Rectal smooth muscle tissue (tissue), 1 donor: ENCODE data around the gene TOB1.

Experiments
- H3K27ac ChIP-seq: one replicate; pipeline ENCODE4 v1.7.0; 2013; ENCODE audit warnings: low read depth, low read length, inconsistent platforms
- H3K27me3 ChIP-seq: one replicate; pipeline ENCODE4 v1.7.0; 2013; ENCODE audit warnings: low read length; ENCODE audit not compliant: control insufficient read depth, insufficient read depth
- H3K36me3 ChIP-seq: one replicate; pipeline ENCODE4 v1.7.0; 2013; ENCODE audit warnings: low read length; ENCODE audit not compliant: control insufficient read depth, insufficient read depth
- H3K4me1 ChIP-seq: one replicate; pipeline ENCODE4 v1.7.0; 2013; ENCODE audit warnings: low read length; ENCODE audit not compliant: control insufficient read depth, insufficient read depth
- H3K4me3 ChIP-seq: one replicate; pipeline ENCODE4 v1.7.0; 2013; ENCODE audit warnings: low read length
- H3K9ac ChIP-seq: one replicate; pipeline ENCODE4 v1.7.0; 2013; ENCODE audit warnings: low read length

Gene TOB1

GRCh38 chr17:50872710-50873424 is 6.7 kb upstream of the TOB1 start:
- peaks cover 2% of the 10 kb centered on the region for H3K4me1 ChIP-seq
- no peak overlapping the region for H3K4me3 ChIP-seq
- no peak overlapping the region for H3K9ac ChIP-seq
- H3K27ac ChIP-seq, result no peak overlapping the region
- H3K36me3 ChIP-seq, result no peaks in the 10 kb centered on the region
- H3K27me3 ChIP-seq, result no peaks in the 10 kb centered on the region

DNA sequence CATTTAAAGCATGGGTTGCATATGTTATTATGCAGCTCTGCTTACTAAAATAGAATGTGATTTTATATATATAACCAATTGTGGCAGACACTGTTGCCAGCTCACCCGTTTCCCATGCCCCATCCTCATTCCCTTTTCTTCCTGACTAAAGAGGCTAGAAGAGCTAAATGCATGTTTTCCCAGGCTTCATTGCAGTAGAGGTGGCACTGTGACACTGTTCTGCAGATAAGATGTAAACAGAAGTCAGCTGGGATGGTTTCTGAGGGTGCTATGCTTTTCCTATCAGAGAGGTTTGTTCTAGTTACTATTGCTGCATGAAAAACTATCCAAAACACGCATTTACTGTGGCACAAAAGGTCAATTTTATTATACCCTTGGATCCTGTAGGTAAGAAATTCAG is 5.7 kb upstream of the TOB1 start:
- Histone ChIP-seq H3K27me3 (no peaks in the 10 kb centered on the region), H3K36me3 (no peaks in the 10 kb centered on the region), H3K9ac (no peak overlapping the region), H3K27ac (no peak overlapping the region), H3K4me1 (peaks cover 2% of the 10 kb centered on the region), H3K4me3 (no peak overlapping the region)

- H3K4me3 ChIP-seq, result no peak overlapping the region
Observed at GRCh38 chr17:50871364-50871763, 5.2 kb upstream of the TOB1 start.

DNA sequence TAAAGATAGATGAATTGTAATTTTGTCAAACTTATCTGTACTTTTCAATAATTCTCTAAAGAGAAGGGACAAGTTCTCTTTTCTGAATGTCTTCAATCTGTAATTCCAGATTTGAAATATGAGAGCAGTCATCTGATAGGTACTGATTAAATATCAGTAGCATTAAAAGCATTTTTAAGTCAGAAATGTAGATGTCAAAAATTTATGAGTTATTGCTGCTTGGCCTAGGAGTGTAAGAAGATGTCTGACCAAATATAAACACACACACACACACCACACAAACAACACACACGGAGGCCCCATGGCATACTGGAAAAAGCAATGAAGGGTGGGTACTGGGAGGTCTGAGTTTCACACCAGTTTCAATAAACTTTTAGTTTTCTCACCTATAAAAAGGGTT is 2.4 kb upstream of the TOB1 start:
- Histone ChIP-seq H3K27me3 (no peaks in the 10 kb centered on the region), H3K36me3 (no peaks in the 10 kb centered on the region), H3K9ac (no peak overlapping the region), H3K27ac (peak overlapping the region; percentile 98), H3K4me3 (no peak overlapping the region), H3K4me1 (peaks cover 3% of the 10 kb centered on the region)

More at GRCh38 chr17:50871364-50871763, 5.2 kb upstream of the TOB1 start:
- H3K9ac ChIP-seq, result no peak overlapping the region
- H3K27me3 ChIP-seq, result no peaks in the 10 kb centered on the region
- H3K36me3 ChIP-seq, result no peaks in the 10 kb centered on the region
- H3K27ac ChIP-seq, result no peak overlapping the region
- H3K4me1 ChIP-seq, result peaks cover 2% of the 10 kb centered on the region

GRCh38 chr17:50868140-50868438 is 1.9 kb upstream of the TOB1 start:
- H3K9ac ChIP-seq, result no peak overlapping the region
- H3K27ac ChIP-seq, result peak overlapping the region; percentile 98
- H3K4me1 ChIP-seq, result peaks cover 8% of the 10 kb centered on the region
- peak overlapping the region; percentile 82 for H3K4me3 ChIP-seq
- no peaks in the 10 kb centered on the region for H3K27me3 ChIP-seq
- H3K36me3 ChIP-seq, result peaks cover 2% of the 10 kb centered on the region

- Histone ChIP-seq H3K27ac (peak overlapping the region; percentile 98), H3K4me1 (peaks cover 10% of the 10 kb centered on the region), H3K27me3 (no peaks in the 10 kb centered on the region)
Observed at GRCh38 chr17:50867363-50868139, 1.4 kb upstream of the TOB1 start.

DNA sequence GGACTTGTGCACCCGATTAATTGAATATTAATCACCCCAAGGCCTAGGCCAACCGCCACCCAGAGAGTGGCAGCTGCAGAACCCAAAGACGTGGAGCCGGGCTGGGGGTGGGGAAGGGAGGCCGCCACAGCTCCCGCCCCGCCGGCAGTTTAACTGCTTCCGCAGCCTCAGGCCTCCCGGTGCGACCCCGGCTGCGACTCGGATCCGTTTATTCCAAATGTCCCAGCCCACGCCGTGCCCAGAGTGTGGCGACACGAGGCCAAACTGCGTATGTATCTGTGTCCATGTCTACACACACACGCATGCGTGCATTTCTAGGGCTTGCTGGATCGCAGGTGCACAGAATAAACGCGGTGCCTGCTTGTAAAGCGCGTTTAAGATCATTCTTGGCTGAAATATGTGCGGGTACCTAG is 802 bp upstream of the TOB1 start:
- no peaks in the 10 kb centered on the region for H3K27me3 ChIP-seq
- H3K9ac ChIP-seq, result peak overlapping the region; percentile 96
- peak overlapping the region; percentile 98 for H3K27ac ChIP-seq
- peak overlapping the region; percentile 82 for H3K4me3 ChIP-seq
- peaks cover 12% of the 10 kb centered on the region for H3K4me1 ChIP-seq
- H3K36me3 ChIP-seq, result peaks cover 5% of the 10 kb centered on the region

More at GRCh38 chr17:50867363-50868139, 1.4 kb upstream of the TOB1 start:
- Histone ChIP-seq H3K4me3 (peak overlapping the region; percentile 82), H3K36me3 (peaks cover 5% of the 10 kb centered on the region), H3K9ac (peak overlapping the region; percentile 96)

DNA sequence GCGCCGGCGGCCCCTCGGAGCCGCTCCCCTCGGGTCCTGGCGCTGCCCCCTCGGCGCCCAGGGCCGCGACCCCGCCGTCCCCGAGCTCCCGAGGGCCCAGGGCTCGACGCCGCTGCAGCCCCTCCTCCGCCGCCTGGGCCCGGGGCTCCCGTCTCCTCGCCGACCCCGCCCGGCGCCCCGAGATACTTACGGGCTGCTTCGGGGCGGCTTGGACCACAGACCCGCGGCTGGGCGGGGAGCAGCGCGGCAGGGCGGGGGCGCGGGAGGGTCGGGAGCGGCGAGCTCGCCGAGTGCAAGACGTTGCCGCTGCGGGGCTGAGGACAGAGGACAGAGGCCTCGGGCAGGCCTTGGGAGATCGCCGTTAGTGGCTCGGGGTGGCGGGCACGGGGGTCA is 290 bp downstream of the TOB1 start:
- peak overlapping the region; percentile 83 for H3K4me3 ChIP-seq
- H3K9ac ChIP-seq, result peak overlapping the region; percentile 84
- H3K4me1 ChIP-seq, result peaks cover 21% of the 10 kb centered on the region
- H3K36me3 ChIP-seq, result peaks cover 8% of the 10 kb centered on the region
- peak overlapping the region; percentile 98 for H3K27ac ChIP-seq
- H3K27me3 ChIP-seq, result no peaks in the 10 kb centered on the region

DNA sequence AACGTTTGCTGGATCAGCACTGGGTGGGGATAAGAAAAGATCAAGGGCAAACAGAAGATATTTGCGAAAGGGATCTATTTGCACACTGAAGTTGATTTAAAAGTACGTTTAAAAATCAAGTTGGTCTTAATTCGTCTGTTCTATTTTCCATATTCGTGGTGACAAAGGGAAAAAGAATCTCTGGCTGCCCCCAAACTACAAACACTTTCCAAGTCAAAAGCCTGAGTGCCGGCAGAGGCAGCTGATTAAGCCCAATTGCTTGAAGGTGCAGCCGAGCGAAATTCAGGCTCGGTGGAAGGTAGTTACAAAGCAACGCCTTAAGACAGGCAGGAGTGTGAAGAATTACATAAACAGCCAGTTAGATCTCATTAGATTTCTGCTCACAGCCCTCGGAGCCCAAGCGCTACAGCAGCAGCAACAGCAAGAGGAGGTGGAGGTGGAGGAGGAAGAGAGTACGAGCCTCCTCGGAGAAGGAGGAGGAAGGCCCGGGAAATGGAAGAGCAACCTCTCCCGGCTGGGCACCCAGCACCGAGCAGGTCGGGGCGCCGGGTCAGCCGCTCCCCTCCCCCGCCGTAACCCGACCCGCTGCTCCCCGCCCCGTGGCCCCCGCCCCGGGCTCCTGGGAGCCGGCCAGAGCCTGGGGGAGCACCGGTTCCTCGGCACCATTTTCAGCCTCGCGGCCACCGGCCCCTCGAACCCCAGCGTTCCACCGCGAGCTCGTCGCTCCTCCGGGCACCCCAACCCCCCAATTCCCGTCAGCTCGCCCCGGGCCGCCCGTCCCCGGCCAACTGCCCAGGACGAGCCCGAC is 890 bp downstream of the TOB1 start:
- Histone ChIP-seq H3K4me3 (peak overlapping the region; percentile 83), H3K9ac (peak overlapping the region; percentile 84), H3K27me3 (no peaks in the 10 kb centered on the region), H3K4me1 (peaks cover 23% of the 10 kb centered on the region), H3K27ac (peak overlapping the region; percentile 98), H3K36me3 (peaks cover 8% of the 10 kb centered on the region)

GRCh38 chr17:50864747-50865059 is 1.5 kb downstream of the TOB1 start:
- peaks cover 23% of the 10 kb centered on the region for H3K4me1 ChIP-seq
- peak overlapping the region; percentile 98 for H3K27ac ChIP-seq
- peaks cover 8% of the 10 kb centered on the region for H3K36me3 ChIP-seq
- no peaks in the 10 kb centered on the region for H3K27me3 ChIP-seq
- H3K9ac ChIP-seq, result peak overlapping the region; percentile 84
- H3K4me3 ChIP-seq, result peak overlapping the region; percentile 83

- no peaks in the 10 kb centered on the region for H3K27me3 ChIP-seq
- H3K4me3 ChIP-seq, result peak overlapping the region; percentile 83
- H3K36me3 ChIP-seq, result peaks cover 8% of the 10 kb centered on the region
- H3K9ac ChIP-seq, result no peak overlapping the region
- peak overlapping the region; percentile 98 for H3K27ac ChIP-seq
- peaks cover 23% of the 10 kb centered on the region for H3K4me1 ChIP-seq
Observed at GRCh38 chr17:50863931-50864330, 2.2 kb downstream of the TOB1 start.

DNA sequence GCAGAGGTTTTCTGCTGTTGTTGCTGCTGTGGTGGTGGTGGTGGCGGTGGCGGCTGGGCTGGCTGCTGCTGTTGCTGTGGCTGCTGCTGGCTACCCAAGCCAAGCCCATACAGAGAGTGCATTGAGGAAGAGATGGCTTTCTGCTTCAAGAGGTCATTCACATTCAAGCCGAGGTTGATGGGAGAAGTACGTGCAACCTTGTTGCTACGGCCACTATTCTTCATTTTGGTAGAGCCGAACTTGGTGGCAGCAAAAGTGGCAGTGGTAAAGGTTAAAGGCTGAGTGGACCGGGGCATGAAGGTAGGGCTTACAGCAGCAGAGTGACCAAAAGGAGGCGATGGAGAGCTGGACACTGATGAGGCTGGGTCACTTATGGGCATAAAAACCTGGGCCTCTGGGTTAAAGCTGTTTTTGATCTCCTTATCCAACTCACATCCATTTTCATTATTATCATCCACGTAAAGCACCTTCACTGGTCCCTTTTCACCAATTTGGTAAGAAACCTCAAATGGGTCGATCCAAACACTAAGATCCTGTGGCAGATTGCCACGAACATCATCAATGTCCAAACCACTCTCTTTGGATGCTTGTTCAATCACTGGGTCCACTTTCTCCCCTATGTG is 2.8 kb downstream of the TOB1 start:
- peak overlapping the region; percentile 65 for H3K4me3 ChIP-seq
- no peaks in the 10 kb centered on the region for H3K27me3 ChIP-seq
- H3K9ac ChIP-seq, result no peak overlapping the region
- peaks cover 23% of the 10 kb centered on the region for H3K4me1 ChIP-seq
- H3K27ac ChIP-seq, result peak overlapping the region; percentile 69
- peaks cover 8% of the 10 kb centered on the region for H3K36me3 ChIP-seq
